Measurements from ENCODE around the gene LRRC17.

- TF ChIP-seq CTCF (IDR thresholded peaks at IDR 0.05; ENCODE audit: low read length) (no peak), EZH2 (IDR thresholded peaks at IDR 0.05; ENCODE audit: borderline replicate concordance, low read length) (no peak)
Measured at GRCh38 chr7:102979670-102980069, 66.9 kb downstream of the LRRC17 start.
